H1 (cell line): ENCODE measurements around the gene RALGDS. TPM values are rescaled to one million over a fixed set of nuclear protein-coding genes. Genes with fewer than 3 reads are reported as not detected.

Experiments
- CTCF ChIA-PET: fragments of 300-600 bp; sonication (Branson Sonifier 250); formaldehyde crosslinking; loops from one replicate; lab custom pipeline; 2021; ENCODE audit not compliant: partially characterized antibody; lab: Charles Lee
- POLR2A ChIA-PET: fragments of 300-600 bp; sonication (Branson Sonifier 250); formaldehyde crosslinking; loops from one replicate; lab custom pipeline; 2021; ENCODE audit warnings: inconsistent platforms; ENCODE audit not compliant: partially characterized antibody; lab: Charles Lee
- DNase-seq, 2 experiments: peaks; one replicate each; pipeline versions ENCODE4 v3.0.0 to v3.0.0-alpha.2; 2010 to 2022; ENCODE audit warnings: low spot score in 2 of 2, low read depth in 1 of 2, mixed read lengths in 1 of 2
- FAIRE-seq: peaks from 2 replicates; lab custom pipeline; 2011; peaks lifted over from hg19 to GRCh38; lab: Jason Lieb, UNC
- H2AFZ ChIP-seq: 2 replicates; pipeline ENCODE4 v1.8.1; 2012; ENCODE audit warnings: low read length, inconsistent platforms
- H2AK5ac ChIP-seq: 2 replicates; pipeline ENCODE4 v1.6.1; 2013; ENCODE audit warnings: low read depth, low read length
- H2BK120ac ChIP-seq: replicated peaks from 2 replicates; pipeline ENCODE3; 2013; ENCODE audit warnings: low read depth, low read length, inconsistent platforms
- H2BK12ac ChIP-seq: 2 replicates; pipeline ENCODE4 v1.6.1; 2013; ENCODE audit warnings: low read depth, low read length
- H2BK15ac ChIP-seq: 2 replicates; pipeline ENCODE4 v1.6.1; 2013; ENCODE audit warnings: low read length
- H2BK20ac ChIP-seq: 2 replicates; pipeline ENCODE4 v1.6.1; 2013; ENCODE audit warnings: low read length
- H2BK5ac ChIP-seq: 2 replicates; pipeline ENCODE4 v1.6.1; 2013; ENCODE audit warnings: low read depth, low read length
- H3K14ac ChIP-seq: 2 replicates; pipeline ENCODE4 v1.6.1; 2013; ENCODE audit warnings: inconsistent platforms; ENCODE audit not compliant: insufficient read length
- H3K18ac ChIP-seq: 2 replicates; pipeline ENCODE4 v1.6.1; 2013; ENCODE audit warnings: low read length; ENCODE audit errors: extremely low read depth
- H3K23ac ChIP-seq: 2 replicates; pipeline ENCODE4 v1.6.1; 2013; ENCODE audit warnings: inconsistent platforms; ENCODE audit not compliant: insufficient read length
- H3K23me2 ChIP-seq: 2 replicates; pipeline ENCODE4 v1.6.1; 2013; ENCODE audit warnings: low read depth, low read length
- H3K27ac ChIP-seq: 2 replicates; pipeline ENCODE4 v1.6.1; 2011; ENCODE audit warnings: low read depth, low read length, inconsistent platforms
- H3K27me3 ChIP-seq, 4 experiments: replicated peaks in 1 of 4; 1 replicate in 1 of 4; 2 replicates in 3 of 4; pipeline versions ENCODE4 v1.6.1 to v1.8.1; 2011 to 2013; ENCODE audit warnings: low read length in 3 of 4, mild to moderate bottlenecking in 3 of 4, inconsistent platforms in 2 of 4, mixed read lengths in 2 of 4, moderate library complexity in 1 of 4; ENCODE audit not compliant: control insufficient read depth in 3 of 4, insufficient read depth in 3 of 4; ENCODE audit errors: extremely low read depth in 1 of 4
- H3K36me3 ChIP-seq, 4 experiments: 2 replicates each; pipeline versions ENCODE4 v1.6.1 to v1.8.1; 2011 to 2013; ENCODE audit warnings: mild to moderate bottlenecking in 4 of 4, low read length in 3 of 4, moderate library complexity in 2 of 4, control low read depth in 1 of 4, inconsistent platforms in 1 of 4; ENCODE audit not compliant: insufficient read depth in 4 of 4, control insufficient read depth in 2 of 4
- H3K4ac ChIP-seq: replicated peaks from 2 replicates; pipeline ENCODE3; 2013; ENCODE audit warnings: low read length, low read depth, mixed read lengths, inconsistent platforms; ENCODE audit not compliant: insufficient read length
- H3K4me1 ChIP-seq, 4 experiments: replicated peaks in 1 of 4; 1 replicate in 1 of 4; 2 replicates in 3 of 4; pipeline versions ENCODE4 v1.6.1 to v1.8.1; 2011 to 2013; ENCODE audit warnings: low read length in 3 of 4, inconsistent platforms in 2 of 4, mixed read lengths in 1 of 4; ENCODE audit not compliant: insufficient read depth in 4 of 4, control insufficient read depth in 3 of 4
- H3K4me2 ChIP-seq, 2 experiments: 2 replicates each; pipeline versions ENCODE4 v1.6.1 to v1.8.1; 2011 to 2013; ENCODE audit warnings: low read depth in 2 of 2, low read length in 2 of 2, control low read depth in 1 of 2, inconsistent platforms in 1 of 2, mild to moderate bottlenecking in 1 of 2; ENCODE audit not compliant: insufficient read depth in 1 of 2
- H3K4me3 ChIP-seq, 4 experiments: fragments of 200-600, 300-600 bp in 1 of 4; sonication (generic), shearing (Covaris generic), sonication (Bioruptor Twin) in 1 of 4; 2 replicates each; pipeline versions ENCODE4 v1.5.1 to v1.8.1; 2011 to 2016; ENCODE audit warnings: low read length in 4 of 4, low read depth in 3 of 4, control low read depth in 2 of 4, inconsistent platforms in 2 of 4, mild to moderate bottlenecking in 2 of 4, mixed read lengths in 1 of 4, moderate library complexity in 1 of 4; ENCODE audit not compliant: insufficient read depth in 2 of 4; ENCODE audit errors: extremely low read depth in 1 of 4
- H3K56ac ChIP-seq: replicated peaks from 2 replicates; pipeline ENCODE3; 2013; ENCODE audit warnings: low read depth, mild to moderate bottlenecking, mixed read lengths, low read length, inconsistent platforms; ENCODE audit not compliant: insufficient read length
- H3K79me1 ChIP-seq: 2 replicates; pipeline ENCODE4 v1.6.1; 2013; ENCODE audit warnings: low read depth, low read length, control low read depth
- H3K79me2 ChIP-seq, 2 experiments: 2 replicates each; pipeline versions ENCODE4 v1.6.1 to v1.8.1; 2012 to 2013; ENCODE audit warnings: low read length in 2 of 2, mild to moderate bottlenecking in 2 of 2, inconsistent platforms in 1 of 2; ENCODE audit not compliant: insufficient read depth in 2 of 2, control insufficient read depth in 1 of 2
- H3K9ac ChIP-seq, 4 experiments: replicated peaks in 1 of 4; 1 replicate in 1 of 4; 2 replicates in 3 of 4; pipeline versions ENCODE4 v1.6.1 to v1.8.1; 2011 to 2013; ENCODE audit warnings: low read depth in 3 of 4, low read length in 3 of 4, control low read depth in 2 of 4, mild to moderate bottlenecking in 2 of 4, moderate library complexity in 2 of 4, inconsistent platforms in 1 of 4; ENCODE audit errors: extremely low read depth in 1 of 4
- H3K9me3 ChIP-seq, 2 experiments: 2 replicates each; pipeline versions ENCODE4 v1.6.1 to v1.8.1; 2012 to 2013; ENCODE audit warnings: mild to moderate bottlenecking in 2 of 2, moderate library complexity in 2 of 2, control low read depth in 1 of 2, inconsistent platforms in 1 of 2, low read depth in 1 of 2, low read length in 1 of 2, mixed read lengths in 1 of 2; ENCODE audit not compliant: insufficient read depth in 2 of 2
- H4K20me1 ChIP-seq, 2 experiments: replicated peaks in 1 of 2; 2 replicates each; pipeline versions ENCODE3 to v1.8.1; 2011 to 2013; ENCODE audit warnings: inconsistent platforms in 2 of 2, low read length in 2 of 2, mild to moderate bottlenecking in 1 of 2; ENCODE audit not compliant: insufficient read depth in 2 of 2, control insufficient read depth in 1 of 2
- H4K5ac ChIP-seq: 2 replicates; pipeline ENCODE4 v1.6.1; 2013; ENCODE audit warnings: low read length, low read depth, mixed read lengths, inconsistent platforms; ENCODE audit not compliant: insufficient read length
- H4K8ac ChIP-seq: 2 replicates; pipeline ENCODE4 v1.8.0; 2013; ENCODE audit warnings: mild to moderate bottlenecking, moderate library complexity, low read length, inconsistent platforms; ENCODE audit not compliant: insufficient read depth; ENCODE audit errors: extremely low read depth
- H4K91ac ChIP-seq: replicated peaks from 2 replicates; pipeline ENCODE3; 2013; ENCODE audit warnings: low read length, mixed read lengths, inconsistent platforms; ENCODE audit not compliant: insufficient read length
- CHD2 ChIP-seq: IDR thresholded peaks from 2 replicates; pipeline ENCODE4 v1.6.1; 2012; ENCODE audit warnings: low read length, improper control_type of control experiment
- RFX5 ChIP-seq: IDR thresholded peaks from 2 replicates; pipeline ENCODE4 v1.6.1; 2011; ENCODE audit warnings: low read depth, low read length, improper control_type of control experiment, borderline replicate concordance
- WGBS, 2 experiments: shearing (Covaris generic) in 1 of 2; methylation state at CpG; one replicate each; pipeline versions ENCODE4 v1.1.6 to v1.1.7; 2013 to 2015; ENCODE audit warnings: low lambda C conversion rate in 2 of 2, mixed read lengths in 2 of 2, inconsistent platforms in 1 of 2, low coverage in 1 of 2, missing lambda C conversion rate in 1 of 2; ENCODE audit not compliant: insufficient replicate concordance in 2 of 2, insufficient coverage in 1 of 2, insufficient read length in 1 of 2; ENCODE audit errors: extremely low coverage in 1 of 2, missing lambda C conversion rate in 1 of 2; 5-methylcytosine and 5-hydroxymethylcytosine counted together
- polyA plus RNA-seq, 7 experiments: library from polyadenylated mRNA; depleted of rRNA in 3 of 7; stranded (reverse) in 5 of 7; unstranded in 2 of 7; fragments of >200 nt in 5 of 7; fragments of 200-250 nt in 2 of 7; gene quantifications; 1 replicate in 5 of 7; 2 replicates in 1 of 7; 4 replicates in 1 of 7; pipeline versions ENCODE4 v1.2.1 to v1.2.3, GENCODE V29; 2011 to 2013; ENCODE audit warnings: missing spikeins in 2 of 7, mixed read lengths in 2 of 7
- total RNA-seq: library from RNA; stranded (reverse); fragmentation: NEBNext Ultra II Directional; extraction: Animal tissue kit (Norgen Biotek cat#: 25700); gene quantifications from 2 replicates; pipeline ENCODE4 v1.2.1, GENCODE V29; 2021

Gene RALGDS
- total and polyA plus RNA-seq, 2 of the 8 experiments (the other 6 are each of a cell fraction or from before 2014, with no cell fraction given) = 14.5 to 25.5 TPM

DNA sequence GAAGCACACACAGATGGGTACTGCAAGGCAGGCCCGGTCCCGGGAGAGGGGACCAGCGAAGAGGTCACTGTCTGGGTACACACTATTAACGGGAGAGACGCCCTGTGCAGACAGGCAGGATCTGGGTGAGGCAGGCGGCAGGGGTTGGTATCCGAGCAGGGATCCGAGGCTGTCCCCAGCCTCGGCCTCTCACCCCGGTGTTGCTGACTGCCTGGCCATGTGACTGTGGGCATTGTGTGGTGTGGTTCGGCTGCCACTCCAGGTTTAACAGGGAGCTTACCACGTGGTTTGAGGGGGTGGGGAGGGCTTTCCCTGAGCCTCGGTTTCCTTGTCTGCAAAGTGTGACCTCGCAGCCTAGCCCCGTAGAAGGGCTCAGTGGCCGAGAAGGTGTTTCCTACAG is 11.1 kb upstream of the RALGDS start:
- no peak overlapping the region for H3K56ac ChIP-seq
- no peak overlapping the region for H4K91ac ChIP-seq
- no peak overlapping the region for H2BK20ac ChIP-seq
- H3K4me3 ChIP-seq = no peak overlapping the region
- H3K27me3 ChIP-seq = no peaks in the 10 kb centered on the region; a peak in 1 of 7 replicates
- FAIRE-seq = no peak
- no peak overlapping the region for H3K23ac ChIP-seq
- H3K4ac ChIP-seq = no peak overlapping the region
- ChIA-PET CTCF (interaction anchor here (1.0 to 6.2 kb wide), 4 partner anchors 13 to 92 kb away, joined by 4 to 67 read pairs (median 11); no protein-coding TSS in a partner anchor), POLR2A (interaction anchor here (1.1 kb wide), 1 partner anchor 73 kb away, joined by 3 read pairs; no protein-coding TSS in a partner anchor)
- H3K14ac ChIP-seq = no peak overlapping the region
- H3K9ac ChIP-seq = no peak overlapping the region
- H3K9me3 ChIP-seq = no peaks in the 10 kb centered on the region
- no peak overlapping the region for H3K18ac ChIP-seq
- no peak for DNase-seq
- H2BK15ac ChIP-seq = no peak overlapping the region
- peak overlapping the region; percentile 19; the same call in 1 of the 2 replicates for H4K8ac ChIP-seq
- no peaks in the 10 kb centered on the region for H3K36me3 ChIP-seq
- no peak overlapping the region for H2BK120ac ChIP-seq
- H4K5ac ChIP-seq = no peak overlapping the region
- H3K79me1 ChIP-seq = peaks cover 3% of the 10 kb centered on the region
- H4K20me1 ChIP-seq = peaks cover 11 to 36% of the 10 kb centered on the region in 2 experiments
- WGBS, 2 experiments = 92% methylated on average over 16 of the region's 16 CpGs; no CpG with 5 or more reads in 1 of the 2 experiments
- no peaks in the 10 kb centered on the region; a peak in 1 of 4 replicates for H3K79me2 ChIP-seq
- H2BK5ac ChIP-seq = no peak overlapping the region
- H2AFZ ChIP-seq = no peak overlapping the region
- no peaks in the 10 kb centered on the region for H3K23me2 ChIP-seq
- no peak overlapping the region for H2BK12ac ChIP-seq
- no peak overlapping the region for H2AK5ac ChIP-seq
- peaks cover 0 to 13% (median 10%) of the 10 kb centered on the region in 4 experiments; a peak in 5 of 7 replicates for H3K4me1 ChIP-seq
- H3K27ac ChIP-seq = no peak overlapping the region; the same call in 1 of the 2 replicates
- H3K4me2 ChIP-seq = no peak overlapping the region
- no peak for TF ChIP-seq CHD2
- TF ChIP-seq RFX5 = no peak
